ENCODE measurements around the gene PTPRR. TPM values are rescaled to one million over a fixed set of nuclear protein-coding genes. Genes with fewer than 3 reads are reported as not detected.
"Not testable (repeated sequence)": the region's sequence is repeated elsewhere in the genome, so short reads cannot be mapped to it uniquely, and the experiment has no call there.

Gene PTPRR
- total and polyA plus RNA-seq, 7 donors = 0.99 to 38.6 (median 4.2) TPM

DNA sequence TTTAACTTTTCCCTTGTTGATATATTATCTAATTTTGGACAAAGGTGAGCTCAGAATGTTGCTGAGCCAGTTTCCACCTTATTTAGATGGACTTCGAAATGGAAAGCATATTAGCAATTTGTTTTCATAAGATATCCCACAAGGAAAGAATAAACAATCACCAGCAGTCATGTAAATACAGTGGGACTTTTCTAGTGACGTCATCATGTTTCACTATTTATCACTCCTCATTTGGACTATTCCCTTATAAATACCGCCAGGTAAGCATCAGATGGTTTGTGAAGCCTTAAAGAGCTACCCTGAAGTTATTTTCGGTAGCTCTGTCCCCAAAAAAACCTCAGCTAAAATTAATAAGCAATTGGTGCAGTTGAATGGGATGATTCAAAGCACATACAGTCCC lies 110.7 kb downstream of the PTPRR start:
- 85 to 88% methylated on average over 4 of the region's 4 CpGs for WGBS, 2 donors
- no peaks in the 10 kb centered on the region for H3K36me3 ChIP-seq
- intact Hi-C loops (cut with DNase I) = no loop called here
- H3K27ac ChIP-seq = no peak overlapping the region
- no peak overlapping the region for H3K4me3 ChIP-seq
- TF ChIP-seq POLR2AphosphoS5 (IDR thresholded peaks at IDR 0.05) = no peak
- TF ChIP-seq, protein P1, sequence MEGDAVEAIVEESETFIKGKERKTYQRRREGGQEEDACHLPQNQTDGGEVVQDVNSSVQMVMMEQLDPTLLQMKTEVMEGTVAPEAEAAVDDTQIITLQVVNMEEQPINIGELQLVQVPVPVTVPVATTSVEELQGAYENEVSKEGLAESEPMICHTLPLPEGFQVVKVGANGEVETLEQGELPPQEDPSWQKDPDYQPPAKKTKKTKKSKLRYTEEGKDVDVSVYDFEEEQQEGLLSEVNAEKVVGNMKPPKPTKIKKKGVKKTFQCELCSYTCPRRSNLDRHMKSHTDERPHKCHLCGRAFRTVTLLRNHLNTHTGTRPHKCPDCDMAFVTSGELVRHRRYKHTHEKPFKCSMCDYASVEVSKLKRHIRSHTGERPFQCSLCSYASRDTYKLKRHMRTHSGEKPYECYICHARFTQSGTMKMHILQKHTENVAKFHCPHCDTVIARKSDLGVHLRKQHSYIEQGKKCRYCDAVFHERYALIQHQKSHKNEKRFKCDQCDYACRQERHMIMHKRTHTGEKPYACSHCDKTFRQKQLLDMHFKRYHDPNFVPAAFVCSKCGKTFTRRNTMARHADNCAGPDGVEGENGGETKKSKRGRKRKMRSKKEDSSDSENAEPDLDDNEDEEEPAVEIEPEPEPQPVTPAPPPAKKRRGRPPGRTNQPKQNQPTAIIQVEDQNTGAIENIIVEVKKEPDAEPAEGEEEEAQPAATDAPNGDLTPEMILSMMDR (IDR thresholded peaks at IDR 0.05) = no peak
- TF ChIP-seq EP300 (IDR thresholded peaks at IDR 0.05) = no peak
- no peak for TF ChIP-seq POLR2A (IDR thresholded peaks at IDR 0.05)
- no peaks in the 10 kb centered on the region for H3K4me1 ChIP-seq
- no peaks in the 10 kb centered on the region for H3K9me3 ChIP-seq
- no peaks in the 10 kb centered on the region for H3K27me3 ChIP-seq
- DNase-seq = no peak

DNA sequence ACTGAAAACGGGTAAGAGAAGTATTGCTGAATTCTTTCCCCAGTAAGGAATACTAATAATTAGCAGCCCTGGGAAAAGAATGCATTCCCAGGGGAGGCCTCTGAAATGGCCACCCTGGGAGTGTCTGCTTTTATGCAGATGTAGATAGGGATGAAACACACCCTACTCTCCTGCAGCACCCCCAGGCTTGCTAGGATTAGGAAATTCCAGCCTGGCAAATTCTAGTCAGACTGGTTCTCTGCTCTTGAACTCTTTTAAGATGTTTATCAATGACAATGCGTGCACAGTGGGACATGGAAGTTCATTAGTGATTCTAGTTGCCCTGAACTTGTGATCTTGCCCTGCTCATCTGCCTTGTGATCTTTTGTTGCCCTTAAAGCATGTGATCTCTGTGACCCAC lies 112.5 kb downstream of the PTPRR start:
- not testable (repeated sequence) for H3K4me1 ChIP-seq, H3K9me3 ChIP-seq
- WGBS, 2 donors = 82 to 90% methylated on average over 2 of the region's 2 CpGs

DNA sequence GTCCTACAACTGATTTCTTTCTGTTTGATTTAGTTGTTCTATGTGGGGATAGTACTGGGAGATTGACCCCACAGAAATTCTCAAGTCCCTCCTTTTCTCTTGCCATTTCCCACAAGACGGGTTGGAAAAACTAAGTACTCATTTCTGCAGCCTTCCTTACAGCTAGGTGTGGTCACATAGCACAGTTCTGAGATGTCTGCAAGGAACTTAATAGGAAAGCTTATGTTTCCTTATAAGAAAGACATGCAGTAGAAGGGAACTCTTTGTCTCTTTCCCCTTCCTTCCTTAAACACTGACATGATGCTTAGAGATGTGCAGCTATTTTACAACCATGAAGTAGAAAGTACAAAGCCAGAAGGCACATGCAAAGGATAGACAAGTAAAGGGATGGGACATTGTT lies 113.7 kb downstream of the PTPRR start:
- Histone ChIP-seq H3K27ac (no peak overlapping the region), H3K36me3 (no peaks in the 10 kb centered on the region), H3K9me3 (no peaks in the 10 kb centered on the region), H3K4me3 (no peak overlapping the region), H3K27me3 (no peaks in the 10 kb centered on the region), H3K4me1 (no peaks in the 10 kb centered on the region)
- WGBS, 2 donors = 76 to 88% methylated on average over 1 of the region's 1 CpG
- TF ChIP-seq POLR2AphosphoS5 (IDR thresholded peaks at IDR 0.05) (no peak), POLR2A (IDR thresholded peaks at IDR 0.05) (no peak), EP300 (IDR thresholded peaks at IDR 0.05) (no peak)
- TF ChIP-seq, protein P1 (IDR thresholded peaks at IDR 0.05) = no peak
- intact Hi-C loops (cut with DNase I) = no loop called here
- DNase-seq = no peak

More for the DNA sequence above, 112.5 kb downstream of the PTPRR start:
- DNase-seq; H3K27me3 ChIP-seq; H3K27ac ChIP-seq; H3K36me3 ChIP-seq; intact Hi-C loops (cut with DNase I); H3K4me3 ChIP-seq: not testable (repeated sequence)

DNA sequence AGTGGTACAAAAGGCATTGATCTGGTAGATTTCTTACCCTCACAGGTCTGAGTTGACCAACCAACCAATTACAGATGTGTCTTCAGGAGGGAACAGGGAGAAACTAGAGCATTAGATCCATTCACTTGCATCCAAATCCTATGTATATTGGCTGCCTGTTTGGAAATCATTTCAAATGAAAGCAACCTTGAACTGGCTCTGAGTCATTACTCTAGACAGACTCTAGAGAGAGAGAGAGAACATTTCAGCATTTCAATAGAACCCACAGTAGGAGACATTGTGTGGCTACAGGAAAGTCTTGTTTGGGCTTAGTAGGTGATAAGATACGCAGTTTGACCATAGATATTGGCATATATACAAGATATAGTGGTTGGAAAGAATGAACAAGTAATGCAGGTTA lies 114.5 kb downstream of the PTPRR start:
- intact Hi-C loops (cut with DNase I) = no loop called here
- no peaks in the 10 kb centered on the region for H3K9me3 ChIP-seq
- no peak overlapping the region for H3K27ac ChIP-seq
- H3K36me3 ChIP-seq = no peaks in the 10 kb centered on the region
- DNase-seq = no peak
- H3K27me3 ChIP-seq = no peaks in the 10 kb centered on the region
- no peak overlapping the region for H3K4me3 ChIP-seq
- H3K4me1 ChIP-seq = no peaks in the 10 kb centered on the region
- 92% methylated on average over 1 of the region's 1 CpG for WGBS, 2 donors
- TF ChIP-seq EP300 (IDR thresholded peaks at IDR 0.05) (no peak), POLR2AphosphoS5 (IDR thresholded peaks at IDR 0.05) (no peak), POLR2A (IDR thresholded peaks at IDR 0.05) (no peak)
- TF ChIP-seq, protein P1 (IDR thresholded peaks at IDR 0.05) = no peak

DNA sequence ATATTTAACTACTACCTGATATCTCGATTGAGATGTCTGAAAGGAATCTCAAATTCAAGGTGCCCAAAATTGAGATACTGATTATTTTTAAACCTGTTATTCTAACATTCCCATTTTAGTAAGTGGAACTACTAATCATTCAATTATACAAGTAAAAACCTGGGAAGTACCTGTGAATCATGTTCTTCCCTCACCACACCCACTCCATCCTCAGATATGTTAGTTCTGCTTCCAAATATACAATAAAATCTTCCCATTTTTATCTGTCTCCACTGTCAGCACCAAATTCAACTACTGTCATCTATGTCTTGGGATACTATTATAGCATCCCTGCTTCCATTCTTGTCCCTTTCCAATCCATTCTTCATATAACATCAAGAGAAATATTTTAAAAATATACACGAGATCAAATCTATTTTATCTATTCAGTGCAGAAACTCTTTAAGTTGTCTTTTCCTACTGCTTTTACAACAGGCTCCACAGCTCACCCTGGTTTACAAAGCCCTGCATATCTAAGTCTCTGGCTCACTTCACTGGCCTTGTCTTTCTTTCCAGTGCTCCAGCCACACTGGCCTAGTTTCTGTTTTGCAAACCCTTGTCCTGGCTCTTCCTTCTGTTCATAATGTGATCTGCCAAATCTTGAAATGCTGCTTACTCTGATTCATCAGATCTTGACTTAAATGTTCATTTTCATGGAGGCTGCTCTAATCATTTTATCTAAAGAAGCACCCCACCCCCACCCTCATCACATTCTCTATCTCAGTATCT lies 122.3 kb downstream of the PTPRR start:
- Histone ChIP-seq H3K4me1 (no peaks in the 10 kb centered on the region), H3K4me3 (no peak overlapping the region), H3K36me3 (no peaks in the 10 kb centered on the region), H3K9me3 (no peaks in the 10 kb centered on the region), H3K27ac (no peak overlapping the region), H3K27me3 (no peaks in the 10 kb centered on the region)
- intact Hi-C loops (cut with DNase I) = no loop called here
- 84 to 86% methylated on average over 2 of the region's 2 CpGs for WGBS, 2 donors
- TF ChIP-seq POLR2AphosphoS5 (IDR thresholded peaks at IDR 0.05) (no peak), EP300 (IDR thresholded peaks at IDR 0.05) (no peak), POLR2A (IDR thresholded peaks at IDR 0.05) (no peak)
- TF ChIP-seq, protein P1 (IDR thresholded peaks at IDR 0.05) = no peak
- no peak for DNase-seq
